DMS114 treated with DMSO at 0.1 percent for 48 hours (cell line): ENCODE measurements around the gene EIF4E2.
"Not testable (repeated sequence)": the region's sequence is repeated elsewhere in the genome, so short reads cannot be mapped to it uniquely, and the experiment has no call there.

Experiments used
- DNase-seq: peaks from one replicate; lab custom pipeline; 2025; ENCODE audit not compliant: unreplicated experiment; lab: John Stamatoyannopoulos, UW

The EIF4E2 gene

GRCh38 chr2:232563580-232563979 is 13.1 kb downstream of the EIF4E2 start:
- no peak for DNase-seq

GRCh38 chr2:232567721-232568120 is 17.2 kb downstream of the EIF4E2 start:
- DNase-seq, result no peak

- no peak for DNase-seq
These were observed 17.7 kb downstream of the EIF4E2 start for GRCh38 chr2:232568161-232568560.

GRCh38 chr2:232569541-232569940 is 19.1 kb downstream of the EIF4E2 start:
- no peak for DNase-seq

GRCh38 chr2:232570481-232570880 is 20.0 kb downstream of the EIF4E2 start:
- DNase-seq, result not testable (repeated sequence)

- DNase-seq, result no peak
These were observed 20.6 kb downstream of the EIF4E2 start for GRCh38 chr2:232571026-232571474.

GRCh38 chr2:232573042-232573441 is 22.6 kb downstream of the EIF4E2 start:
- no peak for DNase-seq

GRCh38 chr2:232573771-232574435 is 23.4 kb downstream of the EIF4E2 start:
- DNase-seq, result no peak

- no peak for DNase-seq
These were observed 24.4 kb downstream of the EIF4E2 start for GRCh38 chr2:232574674-232575403.

- DNase-seq, result no peak
These were observed 24.9 kb downstream of the EIF4E2 start for GRCh38 chr2:232575404-232575746.

GRCh38 chr2:232576995-232577394 is 26.5 kb downstream of the EIF4E2 start:
- DNase-seq, result no peak

- no peak for DNase-seq
These were observed 27.4 kb downstream of the EIF4E2 start for GRCh38 chr2:232577841-232578240.

GRCh38 chr2:232578626-232579025 is 28.1 kb downstream of the EIF4E2 start:
- DNase-seq, result no peak

- no peak for DNase-seq
These were observed 30.1 kb downstream of the EIF4E2 start for GRCh38 chr2:232580648-232580981.

GRCh38 chr2:232581725-232582124 is 31.2 kb downstream of the EIF4E2 start:
- no peak for DNase-seq

GRCh38 chr2:232584238-232584637 is 33.7 kb downstream of the EIF4E2 start:
- DNase-seq, result no peak

GRCh38 chr2:232586943-232587505 is 36.5 kb downstream of the EIF4E2 start:
- no peak for DNase-seq

- DNase-seq, result no peak
These were observed 37.0 kb downstream of the EIF4E2 start for GRCh38 chr2:232587512-232587911.

- DNase-seq, result no peak
These were observed 37.5 kb downstream of the EIF4E2 start for GRCh38 chr2:232588031-232588430.

- no peak for DNase-seq
These were observed 38.4 kb downstream of the EIF4E2 start for GRCh38 chr2:232588680-232589585.

- no peak for DNase-seq
These were observed 42.4 kb downstream of the EIF4E2 start for GRCh38 chr2:232592772-232593395.
